ENCODE results near the gene TRPM8.
"Not testable (repeated sequence)": the region's sequence is repeated elsewhere in the genome, so short reads cannot be mapped to it uniquely, and the experiment has no call there.

Gene TRPM8

GRCh38 chr2:233960203-233960602, 43.0 kb downstream of the TRPM8 start:
- no peak for TF ChIP-seq CTCF (conservative IDR thresholded peaks at IDR 0.05; ENCODE audit: control insufficient read depth, insufficient read depth, low read depth, low read length)
- H3K4me3 ChIP-seq (ENCODE audit: control insufficient read depth, low read depth, low read length): no peak overlapping the region
- no peak for DNase-seq (ENCODE audit: low read depth)

DNA sequence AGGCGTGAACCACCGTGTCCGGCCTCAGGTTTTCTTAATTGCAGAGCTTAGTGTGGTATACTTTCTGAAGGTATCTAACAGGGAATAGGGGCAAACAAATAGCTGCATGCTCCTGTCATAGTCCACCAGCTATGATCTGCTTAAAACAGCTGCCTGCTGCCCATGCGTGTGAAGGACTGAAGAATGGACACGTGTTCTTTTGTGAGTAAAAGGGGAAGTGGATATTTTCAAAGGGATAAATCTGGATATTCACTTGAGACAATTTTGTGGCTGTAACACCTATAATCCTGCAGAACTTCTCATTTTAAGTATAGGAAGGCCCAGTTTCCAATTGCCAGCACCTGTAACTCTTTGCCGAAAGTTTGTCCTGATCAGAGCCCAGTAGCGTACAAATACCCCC, 44.7 kb downstream of the TRPM8 start:
- no peak overlapping the region for H3K4me3 ChIP-seq (ENCODE audit: control insufficient read depth, low read depth, low read length)
- DNase-seq (ENCODE audit: low read depth): no peak
- TF ChIP-seq CTCF (conservative IDR thresholded peaks at IDR 0.05; ENCODE audit: control insufficient read depth, insufficient read depth, low read depth, low read length): no peak

- no peak for TF ChIP-seq CTCF (conservative IDR thresholded peaks at IDR 0.05; ENCODE audit: control insufficient read depth, insufficient read depth, low read depth, low read length)
- H3K4me3 ChIP-seq (ENCODE audit: control insufficient read depth, low read depth, low read length): no peak overlapping the region
- DNase-seq (ENCODE audit: low read depth): no peak
These were observed 47.4 kb downstream of the TRPM8 start for GRCh38 chr2:233964581-233964980.

- TF ChIP-seq CTCF (conservative IDR thresholded peaks at IDR 0.05; ENCODE audit: control insufficient read depth, insufficient read depth, low read depth, low read length): no peak
- H3K4me3 ChIP-seq (ENCODE audit: control insufficient read depth, low read depth, low read length): no peak overlapping the region
- DNase-seq (ENCODE audit: low read depth): peak; percentile 34
These were observed 47.9 kb downstream of the TRPM8 start for GRCh38 chr2:233965032-233965603.

DNA sequence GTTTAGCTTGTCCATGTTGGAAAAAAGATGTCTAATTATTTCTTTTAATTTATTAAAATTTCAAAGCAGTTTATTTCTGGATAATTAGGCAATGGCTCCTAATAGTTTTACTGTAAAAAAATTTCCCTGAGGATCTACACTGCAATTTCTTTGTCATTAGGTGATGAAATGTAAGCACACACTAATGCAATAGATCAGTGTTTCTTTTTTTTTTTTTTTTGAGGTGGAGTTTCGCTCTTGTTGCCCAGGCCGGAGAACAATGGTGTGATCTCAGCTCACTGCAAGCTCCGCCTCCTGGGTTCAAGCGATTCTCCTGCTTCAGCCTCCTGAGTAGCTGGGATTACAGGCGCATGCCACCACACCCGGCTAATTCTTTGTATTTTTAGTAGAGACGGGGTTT, 48.5 kb downstream of the TRPM8 start:
- not testable (repeated sequence) for H3K4me3 ChIP-seq (ENCODE audit: control insufficient read depth, low read depth, low read length); DNase-seq (ENCODE audit: low read depth)

DNA sequence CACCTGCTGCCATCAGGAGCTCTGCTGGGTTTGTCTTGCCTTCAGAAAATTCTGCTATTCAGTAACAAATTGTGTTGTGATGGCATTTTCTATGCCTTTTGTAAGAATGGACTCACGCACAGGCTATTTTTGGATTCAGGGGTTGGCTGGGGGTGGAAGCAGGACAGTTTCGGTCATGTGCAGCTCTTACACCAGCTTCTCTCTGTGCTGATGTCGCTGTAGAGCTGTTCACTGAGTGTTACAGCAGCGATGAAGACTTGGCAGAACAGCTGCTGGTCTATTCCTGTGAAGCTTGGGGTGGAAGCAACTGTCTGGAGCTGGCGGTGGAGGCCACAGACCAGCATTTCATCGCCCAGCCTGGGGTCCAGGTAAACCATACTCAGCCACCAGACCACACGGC, 49.2 kb downstream of the TRPM8 start:
- DNase-seq (ENCODE audit: low read depth): peak; percentile 23
- TF ChIP-seq CTCF (conservative IDR thresholded peaks at IDR 0.05; ENCODE audit: control insufficient read depth, insufficient read depth, low read depth, low read length): no peak
- H3K4me3 ChIP-seq (ENCODE audit: control insufficient read depth, low read depth, low read length): no peak overlapping the region

DNA sequence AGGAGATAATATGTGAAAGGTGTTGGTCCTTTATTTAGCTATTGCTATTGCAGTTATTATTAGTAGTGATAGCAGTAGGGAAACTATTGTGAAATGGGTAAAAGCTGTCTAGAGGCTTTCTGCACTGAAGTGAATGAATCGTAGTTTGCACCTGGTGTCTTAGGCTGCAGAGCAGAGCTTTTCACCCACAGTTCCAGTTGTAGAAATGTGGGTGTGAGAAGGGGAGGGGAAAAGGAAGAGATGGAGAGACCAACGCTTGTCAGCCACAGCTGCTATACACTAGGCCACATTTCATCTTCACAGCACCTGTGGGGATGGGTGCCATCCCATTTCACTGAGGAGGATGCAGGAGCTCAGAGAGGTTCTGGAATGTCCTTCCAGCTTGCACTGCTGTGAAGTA, 50.0 kb downstream of the TRPM8 start:
- no peak for DNase-seq (ENCODE audit: low read depth)
- no peak for TF ChIP-seq CTCF (conservative IDR thresholded peaks at IDR 0.05; ENCODE audit: control insufficient read depth, insufficient read depth, low read depth, low read length)
- H3K4me3 ChIP-seq (ENCODE audit: control insufficient read depth, low read depth, low read length): no peak overlapping the region

Data from fibroblast of mammary gland (primary cell).